Measurements from ENCODE around the gene TMC7. TPM values are rescaled to one million over a fixed set of nuclear protein-coding genes. Genes with fewer than 3 reads are reported as not detected.

The TMC7 gene
- total RNA-seq, 1 experiment from 2014 or later: 4.3 TPM

DNA sequence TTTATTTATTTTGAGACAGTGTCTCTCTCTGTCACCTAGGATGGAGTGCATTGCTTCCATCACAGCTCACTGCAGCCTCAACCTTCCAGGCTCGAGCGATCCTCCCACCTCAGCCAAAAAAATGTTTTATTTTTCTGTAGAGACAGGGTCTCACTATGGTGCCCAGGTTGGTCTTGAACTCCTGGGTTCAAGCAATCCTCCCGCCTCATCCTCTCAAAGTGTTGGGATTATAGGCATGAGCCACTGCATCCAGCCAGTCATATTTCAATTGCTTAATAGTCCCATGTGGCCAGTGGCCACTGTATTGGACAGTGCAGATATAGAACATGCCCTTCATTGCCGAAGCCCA lies 15.3 kb downstream of the TMC7 start:
- H3K4me2 ChIP-seq (ENCODE audit: insufficient read depth, insufficient read length, low read length): no peak overlapping the region
- H2AK5ac ChIP-seq (ENCODE audit: insufficient read length, low read length): no peak overlapping the region
- no peak overlapping the region for H3K18ac ChIP-seq (ENCODE audit: insufficient read length, low read depth, low read length)
- H3K14ac ChIP-seq (ENCODE audit: insufficient read depth, low read length): no peak overlapping the region
- no peak overlapping the region; a peak in 1 of 7 replicates for H3K27ac Mint-ChIP-seq
- DNase-seq: no peak
- no peak overlapping the region for H2BK120ac ChIP-seq (ENCODE audit: low read depth, low read length, poor library complexity, severe bottlenecking)
- no peaks in the 10 kb centered on the region for H3K9me3 Mint-ChIP-seq
- peaks cover 1 to 9% (median 2%) of the 10 kb centered on the region in 3 experiments; a peak in 6 of 7 replicates for H3K36me3 Mint-ChIP-seq (ENCODE audit: insufficient read depth in 1 of 3, low read depth in 3 of 3)
- H4K5ac ChIP-seq (ENCODE audit: insufficient read length, low read depth, low read length): no peak overlapping the region
- no CpG with 5 or more reads among the region's 4 CpGs for WGBS (ENCODE audit: extremely low coverage, insufficient read length, low lambda C conversion rate)
- no peak overlapping the region for H2AFZ ChIP-seq (ENCODE audit: low read length)
- H2BK5ac ChIP-seq (ENCODE audit: insufficient read length, low read length): no peak overlapping the region
- H2BK15ac ChIP-seq (ENCODE audit: low read depth, low read length): no peak overlapping the region
- no peak overlapping the region for H4K91ac ChIP-seq (ENCODE audit: insufficient read length, low read depth, low read length)
- no peak overlapping the region for H3K23ac ChIP-seq (ENCODE audit: insufficient read length, low read depth, low read length)
- no peak overlapping the region for H4K8ac ChIP-seq (replicated peaks; ENCODE audit: insufficient read length, low read depth, low read length)
- H3K9ac ChIP-seq (ENCODE audit: extremely low read depth, insufficient read length, low read length): no peak overlapping the region
- no peaks in the 10 kb centered on the region for H4K20me1 ChIP-seq (ENCODE audit: control insufficient read depth, insufficient read depth, insufficient read length)
- H2BK12ac ChIP-seq (ENCODE audit: insufficient read length, low read depth, low read length): no peak overlapping the region
- no peaks in the 10 kb centered on the region for H3K79me1 ChIP-seq (ENCODE audit: insufficient read depth, low read depth, low read length, poor library complexity, severe bottlenecking)
- no peaks in the 10 kb centered on the region for H3K9me3 ChIP-seq (ENCODE audit: control insufficient read depth, low read depth, low read length)
- H3T11ph ChIP-seq (ENCODE audit: low read length): no peak overlapping the region
- no peaks in the 10 kb centered on the region for H3K79me2 ChIP-seq (ENCODE audit: insufficient read depth, low read length)
- peaks cover 1% of the 10 kb centered on the region; the same call in 1 of the 2 replicates for H3K27me3 Mint-ChIP-seq (ENCODE audit: low read depth)
- H3K23me2 ChIP-seq (ENCODE audit: insufficient read length, low read depth, low read length, poor library complexity, severe bottlenecking): no peaks in the 10 kb centered on the region
- no peaks in the 10 kb centered on the region for H3K27me3 ChIP-seq (ENCODE audit: insufficient read depth, low read length)
- TF ChIP-seq, protein P1, sequence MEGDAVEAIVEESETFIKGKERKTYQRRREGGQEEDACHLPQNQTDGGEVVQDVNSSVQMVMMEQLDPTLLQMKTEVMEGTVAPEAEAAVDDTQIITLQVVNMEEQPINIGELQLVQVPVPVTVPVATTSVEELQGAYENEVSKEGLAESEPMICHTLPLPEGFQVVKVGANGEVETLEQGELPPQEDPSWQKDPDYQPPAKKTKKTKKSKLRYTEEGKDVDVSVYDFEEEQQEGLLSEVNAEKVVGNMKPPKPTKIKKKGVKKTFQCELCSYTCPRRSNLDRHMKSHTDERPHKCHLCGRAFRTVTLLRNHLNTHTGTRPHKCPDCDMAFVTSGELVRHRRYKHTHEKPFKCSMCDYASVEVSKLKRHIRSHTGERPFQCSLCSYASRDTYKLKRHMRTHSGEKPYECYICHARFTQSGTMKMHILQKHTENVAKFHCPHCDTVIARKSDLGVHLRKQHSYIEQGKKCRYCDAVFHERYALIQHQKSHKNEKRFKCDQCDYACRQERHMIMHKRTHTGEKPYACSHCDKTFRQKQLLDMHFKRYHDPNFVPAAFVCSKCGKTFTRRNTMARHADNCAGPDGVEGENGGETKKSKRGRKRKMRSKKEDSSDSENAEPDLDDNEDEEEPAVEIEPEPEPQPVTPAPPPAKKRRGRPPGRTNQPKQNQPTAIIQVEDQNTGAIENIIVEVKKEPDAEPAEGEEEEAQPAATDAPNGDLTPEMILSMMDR (conservative IDR thresholded peaks at IDR 0.05): no peak
- H3K4ac ChIP-seq (ENCODE audit: low read depth, low read length): no peak overlapping the region
- no peak overlapping the region for H2BK20ac ChIP-seq (ENCODE audit: low read depth, low read length, poor library complexity, severe bottlenecking)
- H3K4me1 Mint-ChIP-seq: peaks cover 3 to 8% of the 10 kb centered on the region in 2 experiments
- H3K4me1 ChIP-seq (ENCODE audit: insufficient read depth, low read length): no peaks in the 10 kb centered on the region
- H3K56ac ChIP-seq (ENCODE audit: insufficient read length, low read depth, low read length): no peak overlapping the region
- H3K4me3 Mint-ChIP-seq: no peak overlapping the region
- no peak overlapping the region for H3K27ac ChIP-seq (ENCODE audit: insufficient read length, low read depth, low read length)
